HCT116 (cell line): ENCODE results near the gene AOC1. TPM values are rescaled to one million over a fixed set of nuclear protein-coding genes. Genes with fewer than 3 reads are reported as not detected.

Experiments
- ATAC-seq: fragments of 200-7000 bp; cut with Tn5 transposase; 2 replicates; pipeline ENCODE4 v1.9.1; 2020; ENCODE audit warnings: mild to moderate bottlenecking, moderate library complexity
- BruUV-seq: library from RNA; stranded (reverse); fragments of 400-500 nt; replicated peaks from 2 replicates; lab custom pipeline; 2021; lab: Mats Ljungman, UMichigan
- CTCF ChIA-PET: fragments of 300-600 bp; sonication (Branson Sonifier 250); formaldehyde crosslinking; loops from one replicate; lab custom pipeline; 2021; ENCODE audit warnings: antibody characterized with exemption; lab: Charles Lee
- POLR2A ChIA-PET: fragments of 300-600, 350-600 bp; sonication (Branson Sonifier 250); formaldehyde crosslinking; loops from one replicate; lab custom pipeline; 2021; ENCODE audit warnings: antibody characterized with exemption; lab: Charles Lee
- RAD21 ChIA-PET, 2 experiments: fragments of 300-600 bp; sonication (Branson Sonifier 250); formaldehyde crosslinking; loops; one replicate each; lab custom pipeline; 2023; ENCODE audit warnings: low total read pairs in 2 of 2; ENCODE audit not compliant: uncharacterized antibody in 2 of 2, unreplicated experiment in 2 of 2, low non-redundant PET in 1 of 2; lab: Charles Lee
- DNase-seq: peaks from one replicate; pipeline ENCODE4 v3.0.0-alpha.2; 2010; ENCODE audit warnings: low read depth, low spot score
- H2AFZ ChIP-seq: fragments of 200-600 bp; shearing (Covaris generic), sonication (generic); 2 replicates; pipeline ENCODE4 v1.6.1; 2017; ENCODE audit warnings: low read depth, mixed run types, mixed read lengths, antibody characterized with exemption, low read length; ENCODE audit not compliant: poor library complexity, severe bottlenecking
- H3K27ac ChIP-seq: 2 replicates; pipeline ENCODE4 v1.5.1; 2012; ENCODE audit warnings: low read depth, low read length
- H3K27me3 ChIP-seq: fragments of 200-600 bp; sonication (generic); 2 replicates; pipeline ENCODE4 v1.6.1; 2016; ENCODE audit warnings: mixed run types, low read length, mixed read lengths; ENCODE audit not compliant: insufficient read depth
- H3K36me3 ChIP-seq, 2 experiments: fragments of 200-500 bp in 1 of 2; fragments of 200-600 bp in 1 of 2; sonication (Bioruptor generic) in 1 of 2; sonication (generic) in 1 of 2; 2 replicates each; pipeline versions ENCODE4 v1.5.1 to v1.6.1; 2014 to 2016; ENCODE audit warnings: low read length in 2 of 2, inconsistent platforms in 1 of 2, mixed read lengths in 1 of 2, mixed run types in 1 of 2; ENCODE audit not compliant: insufficient read depth in 2 of 2, control insufficient read depth in 1 of 2
- H3K4me1 ChIP-seq, 2 experiments: fragments of 200-600 bp in 1 of 2; sonication (generic) in 1 of 2; 2 replicates each; pipeline versions ENCODE4 v1.5.1 to v1.6.1; 2012 to 2017; ENCODE audit warnings: low read length in 2 of 2, inconsistent platforms in 1 of 2, mild to moderate bottlenecking in 1 of 2, mixed read lengths in 1 of 2, mixed run types in 1 of 2, moderate library complexity in 1 of 2; ENCODE audit not compliant: insufficient read depth in 2 of 2, control insufficient read depth in 1 of 2
- H3K4me2 ChIP-seq: fragments of 200-600 bp; sonication (generic); 2 replicates; pipeline ENCODE4 v1.6.1; 2017; ENCODE audit warnings: mixed run types, low read length, mixed read lengths
- H3K4me3 ChIP-seq, 2 experiments: fragments of 200-600 bp in 1 of 2; sonication (generic) in 1 of 2; replicated peaks in 1 of 2; 2 replicates each; pipeline ENCODE4 v1.5.1; 2011 to 2016; ENCODE audit warnings: low read length in 2 of 2, control low read depth in 1 of 2, low read depth in 1 of 2, mild to moderate bottlenecking in 1 of 2, mixed read lengths in 1 of 2, mixed run types in 1 of 2
- H3K79me2 ChIP-seq: fragments of 200-600 bp; sonication (generic); 2 replicates; pipeline ENCODE4 v1.6.1; 2017; ENCODE audit warnings: mild to moderate bottlenecking, mixed run types, low read length, moderate library complexity, mixed read lengths; ENCODE audit not compliant: insufficient read depth
- H3K9ac ChIP-seq: fragments of 200-600 bp; sonication (generic); 2 replicates; pipeline ENCODE4 v1.6.1; 2016; ENCODE audit warnings: low read length, mixed read lengths
- H3K9me2 ChIP-seq: fragments of 200-600 bp; sonication (generic), shearing (Covaris generic); 2 replicates; pipeline ENCODE4 v1.6.1; 2017; ENCODE audit warnings: mixed run types, mild to moderate bottlenecking, moderate library complexity; ENCODE audit not compliant: insufficient read depth
- H3K9me3 ChIP-seq, 2 experiments: fragments of 200-500 bp in 1 of 2; fragments of 200-600 bp in 1 of 2; sonication (Bioruptor generic) in 1 of 2; sonication (generic) in 1 of 2; 2 replicates each; pipeline ENCODE4 v1.6.1; 2014 to 2017; ENCODE audit warnings: low read length in 2 of 2, mixed read lengths in 2 of 2, inconsistent platforms in 1 of 2, low read depth in 1 of 2, mild to moderate bottlenecking in 1 of 2, mixed run types in 1 of 2, moderate library complexity in 1 of 2; ENCODE audit not compliant: control insufficient read depth in 1 of 2, insufficient read depth in 1 of 2
- H4K20me1 ChIP-seq: fragments of 200-600 bp; sonication (generic), shearing (Covaris generic); 2 replicates; pipeline ENCODE4 v1.6.1; 2017; ENCODE audit warnings: mixed run types, mild to moderate bottlenecking, moderate library complexity; ENCODE audit not compliant: insufficient read depth
- CBX3 ChIP-seq: IDR thresholded peaks from 2 replicates; pipeline ENCODE4 v1.6.1; 2012; ENCODE audit warnings: low read depth
- CEBPB ChIP-seq: IDR thresholded peaks from 2 replicates; pipeline ENCODE4 v1.6.1; 2012; ENCODE audit warnings: low read depth
- EGR1 ChIP-seq: IDR thresholded peaks from 2 replicates; pipeline ENCODE4 v1.6.1; 2012; ENCODE audit warnings: low read depth
- ELF1 ChIP-seq: IDR thresholded peaks from 2 replicates; pipeline ENCODE4 v1.6.1; 2012; ENCODE audit warnings: low read depth, borderline replicate concordance
- EZH2phosphoT487 ChIP-seq: fragments of 200-600 bp; IDR thresholded peaks from 2 replicates; pipeline ENCODE4 v1.6.1; 2018; ENCODE audit warnings: antibody characterized with exemption, borderline replicate concordance
- FOSL1 ChIP-seq: IDR thresholded peaks from 2 replicates; pipeline ENCODE4 v1.6.1; 2012; ENCODE audit warnings: low read depth
- POLR2A ChIP-seq: IDR thresholded peaks from 2 replicates; pipeline ENCODE4 v1.7.0; 2011; ENCODE audit warnings: borderline replicate concordance; ENCODE audit not compliant: insufficient read depth, insufficient read length; ENCODE audit errors: extremely low read depth
- POLR2AphosphoS5 ChIP-seq: IDR thresholded peaks from 2 replicates; pipeline ENCODE4 v1.6.1; 2011; ENCODE audit warnings: mild to moderate bottlenecking, low read depth, low read length, moderate library complexity
- SIN3A ChIP-seq: IDR thresholded peaks from 2 replicates; pipeline ENCODE4 v1.6.1; 2012; ENCODE audit warnings: low read depth
- SRF ChIP-seq: IDR thresholded peaks from 2 replicates; pipeline ENCODE4 v1.6.1; 2012; ENCODE audit warnings: low read depth
- TCF7L2 ChIP-seq: IDR thresholded peaks from 2 replicates; pipeline ENCODE4 v1.7.0; 2011; ENCODE audit warnings: borderline replicate concordance, inconsistent platforms; ENCODE audit not compliant: insufficient read depth, insufficient read length; ENCODE audit errors: extremely low read depth
- YY1 ChIP-seq: IDR thresholded peaks from 2 replicates; pipeline ENCODE4 v1.6.1; 2011; ENCODE audit warnings: low read length, low read depth, moderate library complexity, mild to moderate bottlenecking; ENCODE audit not compliant: insufficient replicate concordance; ENCODE audit errors: extremely low read depth
- ZFX ChIP-seq: fragments of 450-650 bp; IDR thresholded peaks from 2 replicates; pipeline ENCODE4 v1.6.1; 2017
- ZNF274 ChIP-seq: fragments of 200-500 bp; sonication (Bioruptor generic); IDR thresholded peaks from 2 replicates; pipeline ENCODE4 v1.6.1; 2014; ENCODE audit warnings: mild to moderate bottlenecking, low read depth, low read length, inconsistent platforms
- intact Hi-C: fragments of 100-400 bp; cut with micrococcal nuclease; formaldehyde crosslinking; loops from 2 replicates; pipeline ENCODE4 v1.10.0; 2022
- total RNA-seq: library from RNA; stranded (reverse); gene quantifications from one replicate; pipeline ENCODE4 v1.2.1, GENCODE V29; 2021; ENCODE audit not compliant: unreplicated experiment
- TF ChIP-seq, protein P1 (sequence below): IDR thresholded peaks from 2 replicates; pipeline ENCODE4 v1.6.1; 2012
- TF ChIP-seq, protein P2 (sequence below), 3 experiments: fragments of 200-600 bp in 1 of 3; sonication (generic) in 1 of 3; IDR thresholded peaks in 2 of 3; conservative IDR thresholded peaks in 1 of 3; 2 replicates each; pipeline ENCODE4 v1.5.1; 2012 to 2017; ENCODE audit warnings: low read depth in 2 of 3, low read length in 2 of 3, antibody characterized with exemption in 1 of 3, borderline replicate concordance in 1 of 3, control low read depth in 1 of 3, mild to moderate bottlenecking in 1 of 3, mixed read lengths in 1 of 3, mixed run types in 1 of 3, moderate library complexity in 1 of 3; ENCODE audit not compliant: insufficient read depth in 1 of 3

AOC1 gene
- total RNA-seq, 1 experiment from 2014 or later, result 0.37 TPM

DNA sequence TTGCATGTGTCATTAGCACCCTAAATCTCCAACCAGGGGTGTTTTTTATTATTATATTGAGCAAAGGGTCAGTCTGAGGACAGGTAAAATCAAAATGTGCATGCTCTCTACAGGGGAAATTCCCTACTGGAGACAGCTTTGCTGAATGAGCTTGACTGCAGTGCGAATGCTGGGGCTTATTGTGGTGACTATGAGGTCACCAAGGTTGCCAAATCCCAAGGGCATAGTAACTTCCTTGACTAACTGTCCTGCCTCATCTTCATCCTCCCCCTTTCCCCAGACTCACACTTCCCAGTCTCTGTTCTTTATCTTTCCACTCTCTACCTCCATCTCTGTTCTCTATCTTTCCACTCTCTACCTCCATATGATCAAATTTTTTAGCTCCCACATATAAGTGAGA is 22.9 kb upstream of the AOC1 start:
- BruUV-seq, result no TSS peak
- no peaks in the 10 kb centered on the region for H4K20me1 ChIP-seq
- H2AFZ ChIP-seq, result no peak overlapping the region
- DNase-seq (no peak), ATAC-seq (no peak)
- no peaks in the 10 kb centered on the region for H3K36me3 ChIP-seq
- no peak overlapping the region for H3K4me2 ChIP-seq
- H3K27ac ChIP-seq, result no peak overlapping the region
- no peaks in the 10 kb centered on the region for H3K9me3 ChIP-seq
- no peaks in the 10 kb centered on the region for H3K9me2 ChIP-seq
- ChIA-PET CTCF (no interaction called here), POLR2A (no interaction called here), RAD21 (no interaction called here)
- H3K4me3 ChIP-seq, result no peak overlapping the region
- H3K27me3 ChIP-seq, result 0 out of 2 replicates have a peak, but pooled peaks cover 7% of the 10 kb centered on the region
- TF ChIP-seq POLR2A (no peak), EZH2phosphoT487 (no peak), FOSL1 (no peak), CEBPB (no peak), YY1 (no peak), SRF (no peak), EGR1 (no peak), ZNF274 (no peak), TCF7L2 (no peak), POLR2AphosphoS5 (no peak)
- TF ChIP-seq, protein P1, sequence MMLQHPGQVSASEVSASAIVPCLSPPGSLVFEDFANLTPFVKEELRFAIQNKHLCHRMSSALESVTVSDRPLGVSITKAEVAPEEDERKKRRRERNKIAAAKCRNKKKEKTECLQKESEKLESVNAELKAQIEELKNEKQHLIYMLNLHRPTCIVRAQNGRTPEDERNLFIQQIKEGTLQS, result no peak
- no peaks in the 10 kb centered on the region for H3K4me1 ChIP-seq
- no peaks in the 10 kb centered on the region for H3K79me2 ChIP-seq
- intact Hi-C loops, result no loop called here
- H3K9ac ChIP-seq, result no peak overlapping the region

DNA sequence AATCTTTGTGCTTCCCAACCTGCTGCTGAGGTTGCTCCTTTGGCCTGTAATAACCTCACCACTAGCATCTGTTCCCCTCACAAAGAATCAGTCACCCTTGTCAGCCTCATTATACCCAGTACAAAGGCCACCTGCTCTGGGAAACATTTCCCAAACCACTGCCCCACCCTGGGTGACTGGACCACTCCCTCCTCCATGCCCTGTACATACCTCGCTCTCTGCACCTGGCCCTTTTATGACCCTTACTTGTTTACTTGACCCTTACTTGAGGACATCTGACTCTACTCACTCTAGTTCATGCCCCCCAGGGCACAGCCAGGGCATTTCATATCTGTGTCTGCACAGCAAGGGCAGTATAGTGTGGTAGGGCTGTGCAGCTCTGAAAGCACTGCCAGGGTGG is 21.4 kb upstream of the AOC1 start:
- Histone ChIP-seq H3K27ac (no peak overlapping the region), H3K4me2 (no peak overlapping the region), H3K9me2 (no peaks in the 10 kb centered on the region), H3K9ac (no peak overlapping the region), H4K20me1 (no peaks in the 10 kb centered on the region), H3K27me3 (peaks cover 15% of the 10 kb centered on the region; the same call in 1 of the 2 replicates), H2AFZ (no peak overlapping the region), H3K4me1 (no peaks in the 10 kb centered on the region), H3K79me2 (no peaks in the 10 kb centered on the region), H3K9me3 (no peaks in the 10 kb centered on the region), H3K36me3 (no peaks in the 10 kb centered on the region), H3K4me3 (no peak overlapping the region)
- ChIA-PET POLR2A (no interaction called here), CTCF (no interaction called here), RAD21 (no interaction called here)
- ATAC-seq, result no peak
- intact Hi-C loops, result no loop called here
- DNase-seq, result no peak
- no TSS peak for BruUV-seq
- TF ChIP-seq ZNF274 (no peak), SIN3A (no peak), CBX3 (no peak), POLR2AphosphoS5 (no peak), CEBPB (no peak), EZH2phosphoT487 (no peak), ZFX (no peak), ELF1 (no peak)
- TF ChIP-seq, protein P1, result no peak
- TF ChIP-seq, protein P2, sequence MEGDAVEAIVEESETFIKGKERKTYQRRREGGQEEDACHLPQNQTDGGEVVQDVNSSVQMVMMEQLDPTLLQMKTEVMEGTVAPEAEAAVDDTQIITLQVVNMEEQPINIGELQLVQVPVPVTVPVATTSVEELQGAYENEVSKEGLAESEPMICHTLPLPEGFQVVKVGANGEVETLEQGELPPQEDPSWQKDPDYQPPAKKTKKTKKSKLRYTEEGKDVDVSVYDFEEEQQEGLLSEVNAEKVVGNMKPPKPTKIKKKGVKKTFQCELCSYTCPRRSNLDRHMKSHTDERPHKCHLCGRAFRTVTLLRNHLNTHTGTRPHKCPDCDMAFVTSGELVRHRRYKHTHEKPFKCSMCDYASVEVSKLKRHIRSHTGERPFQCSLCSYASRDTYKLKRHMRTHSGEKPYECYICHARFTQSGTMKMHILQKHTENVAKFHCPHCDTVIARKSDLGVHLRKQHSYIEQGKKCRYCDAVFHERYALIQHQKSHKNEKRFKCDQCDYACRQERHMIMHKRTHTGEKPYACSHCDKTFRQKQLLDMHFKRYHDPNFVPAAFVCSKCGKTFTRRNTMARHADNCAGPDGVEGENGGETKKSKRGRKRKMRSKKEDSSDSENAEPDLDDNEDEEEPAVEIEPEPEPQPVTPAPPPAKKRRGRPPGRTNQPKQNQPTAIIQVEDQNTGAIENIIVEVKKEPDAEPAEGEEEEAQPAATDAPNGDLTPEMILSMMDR (IDR thresholded peaks at IDR 0.05 in 2 of 3, conservative IDR thresholded peaks at IDR 0.05 in 1 of 3; ENCODE audit: borderline replicate concordance in 1 of 3, insufficient read depth in 1 of 3, low read depth in 2 of 3, low read length in 2 of 3), result no peak
